ENCODE results near the gene VTI1A. TPM values are rescaled to one million over a fixed set of nuclear protein-coding genes. Genes with fewer than 3 reads are reported as not detected.

VTI1A gene
- total RNA-seq, 1 experiment from 2014 or later: 22.0 TPM

- no peak overlapping the region for H3K4me3 Mint-ChIP-seq
- Histone ChIP-seq H3K56ac (ENCODE audit: insufficient read length, low read depth, low read length) (no peak overlapping the region), H2BK12ac (ENCODE audit: insufficient read length, low read depth, low read length) (no peak overlapping the region), H3K18ac (ENCODE audit: insufficient read length, low read depth, low read length) (no peak overlapping the region), H3K4ac (ENCODE audit: low read depth, low read length) (no peak overlapping the region), H3K14ac (ENCODE audit: insufficient read depth, low read length) (no peak overlapping the region), H4K5ac (ENCODE audit: insufficient read length, low read depth, low read length) (no peak overlapping the region), H2BK15ac (ENCODE audit: low read depth, low read length) (no peak overlapping the region), H3K79me2 (ENCODE audit: insufficient read depth, low read length) (no peaks in the 10 kb centered on the region), H2AFZ (ENCODE audit: low read length) (no peak overlapping the region), H3K4me1 (ENCODE audit: insufficient read depth, low read length) (0 out of 2 replicates have a peak, but pooled peaks cover 2% of the 10 kb centered on the region), H2BK120ac (ENCODE audit: low read depth, low read length, poor library complexity, severe bottlenecking) (no peak overlapping the region), H3K4me2 (ENCODE audit: insufficient read depth, insufficient read length, low read length) (no peak overlapping the region), H4K91ac (ENCODE audit: insufficient read length, low read depth, low read length) (no peak overlapping the region), H2BK20ac (ENCODE audit: low read depth, low read length, poor library complexity, severe bottlenecking) (no peak overlapping the region), H3K23ac (ENCODE audit: insufficient read length, low read depth, low read length) (no peak overlapping the region), H3K23me2 (ENCODE audit: insufficient read length, low read depth, low read length, poor library complexity, severe bottlenecking) (no peaks in the 10 kb centered on the region), H3K9me3 (ENCODE audit: control insufficient read depth, low read depth, low read length) (no peaks in the 10 kb centered on the region), H2BK5ac (ENCODE audit: insufficient read length, low read length) (no peak overlapping the region), H2AK5ac (ENCODE audit: insufficient read length, low read length) (no peak overlapping the region), H3K27ac (ENCODE audit: insufficient read length, low read depth, low read length) (no peak overlapping the region), H3K79me1 (ENCODE audit: insufficient read depth, low read depth, low read length, poor library complexity, severe bottlenecking) (no peaks in the 10 kb centered on the region), H3K9ac (ENCODE audit: extremely low read depth, insufficient read length, low read length) (no peak overlapping the region), H4K20me1 (ENCODE audit: control insufficient read depth, insufficient read depth, insufficient read length) (no peaks in the 10 kb centered on the region), H3K27me3 (ENCODE audit: insufficient read depth, low read length) (no peaks in the 10 kb centered on the region), H4K8ac (replicated peaks; ENCODE audit: insufficient read length, low read depth, low read length) (no peak overlapping the region), H3T11ph (ENCODE audit: low read length) (no peak overlapping the region)
- no peaks in the 10 kb centered on the region for H3K36me3 Mint-ChIP-seq (ENCODE audit: insufficient read depth in 1 of 3, low read depth in 3 of 3)
- no peaks in the 10 kb centered on the region for H3K9me3 Mint-ChIP-seq
- no peak for TF ChIP-seq CTCF (conservative IDR thresholded peaks at IDR 0.05)
- WGBS (ENCODE audit: extremely low coverage, insufficient read length, low lambda C conversion rate): no CpG with 5 or more reads among the region's 3 CpGs
- no peaks in the 10 kb centered on the region for H3K27me3 Mint-ChIP-seq (ENCODE audit: low read depth)
- peak overlapping the region in 1 of 3 experiments; percentile 18; a peak in 1 of 7 replicates for H3K27ac Mint-ChIP-seq
- peaks cover 19 to 27% of the 10 kb centered on the region in 2 experiments for H3K4me1 Mint-ChIP-seq
- DNase-seq: no peak
Observed at GRCh38 chr10:112637901-112638300, 190.9 kb downstream of the VTI1A start.

All from H9 (cell line).